Keratinocyte (primary cell): ENCODE measurements around the gene TMEM259. TPM values are rescaled to one million over a fixed set of nuclear protein-coding genes. Genes with fewer than 3 reads are reported as not detected.

Experiments used
- DNase-seq: peaks from one replicate; pipeline ENCODE4 v3.0.0-alpha.2; 2011; ENCODE audit warnings: low read depth, missing footprints, low spot score
- FAIRE-seq: peaks from 2 replicates; lab custom pipeline; 2011; peaks lifted over from hg19 to GRCh38; lab: Jason Lieb, UNC
- H2AFZ ChIP-seq: 2 replicates; pipeline ENCODE4 v1.6.0; 2012; ENCODE audit warnings: low read length, control low read depth, inconsistent platforms; ENCODE audit not compliant: control insufficient read depth
- H3K27ac ChIP-seq: 2 replicates; pipeline ENCODE4 v1.5.1; 2011; ENCODE audit warnings: low read length; ENCODE audit not compliant: control insufficient read depth, insufficient read depth
- H3K27me3 ChIP-seq: 3 replicates; pipeline ENCODE4 v1.6.0; 2011; ENCODE audit warnings: low read length; ENCODE audit not compliant: control insufficient read depth, insufficient read depth; ENCODE audit errors: extremely low read depth
- H3K36me3 ChIP-seq, 2 experiments: 2 replicates in 1 of 2; 3 replicates in 1 of 2; pipeline ENCODE4 v1.5.1; 2011; ENCODE audit warnings: low read length in 2 of 2, mild to moderate bottlenecking in 1 of 2; ENCODE audit not compliant: control insufficient read depth in 2 of 2, insufficient read depth in 2 of 2; ENCODE audit errors: extremely low read depth in 1 of 2
- H3K4me1 ChIP-seq: 3 replicates; pipeline ENCODE4 v1.5.1; 2011; ENCODE audit warnings: low read length; ENCODE audit not compliant: control insufficient read depth, insufficient read depth; ENCODE audit errors: extremely low read depth
- H3K4me2 ChIP-seq: 3 replicates; pipeline ENCODE4 v1.6.0; 2011; ENCODE audit warnings: low read depth, low read length; ENCODE audit not compliant: control insufficient read depth, insufficient read depth; ENCODE audit errors: extremely low read depth
- H3K4me3 ChIP-seq, 3 experiments: fragments of 200-600 bp in 1 of 3; sonication (generic) in 1 of 3; 2 replicates in 2 of 3; 3 replicates in 1 of 3; pipeline ENCODE4 v1.5.1; 2011 to 2016; ENCODE audit warnings: low read length in 3 of 3, mild to moderate bottlenecking in 3 of 3, control low read depth in 2 of 3, inconsistent platforms in 1 of 3, low read depth in 1 of 3, mixed read lengths in 1 of 3, mixed run types in 1 of 3, moderate library complexity in 1 of 3; ENCODE audit not compliant: control insufficient read depth in 2 of 3, insufficient read depth in 2 of 3; ENCODE audit errors: extremely low read depth in 1 of 3
- H3K79me2 ChIP-seq: 2 replicates; pipeline ENCODE4 v1.6.0; 2012; ENCODE audit warnings: low read length; ENCODE audit not compliant: control insufficient read depth, insufficient read depth
- H3K9ac ChIP-seq: 3 replicates; pipeline ENCODE4 v1.6.0; 2011; ENCODE audit warnings: low read length; ENCODE audit not compliant: control insufficient read depth, insufficient read depth; ENCODE audit errors: extremely low read depth
- H3K9me1 ChIP-seq: 3 replicates; pipeline ENCODE4 v1.6.0; 2011; ENCODE audit warnings: low read length; ENCODE audit not compliant: control insufficient read depth, insufficient read depth; ENCODE audit errors: extremely low read depth
- H3K9me3 ChIP-seq: 2 replicates; pipeline ENCODE4 v1.5.1; 2012; ENCODE audit warnings: low read depth, low read length; ENCODE audit not compliant: control insufficient read depth
- H4K20me1 ChIP-seq: 3 replicates; pipeline ENCODE4 v1.6.0; 2011; ENCODE audit warnings: low read length; ENCODE audit not compliant: control insufficient read depth, insufficient read depth; ENCODE audit errors: extremely low read depth
- CTCF ChIP-seq, 3 experiments: IDR thresholded peaks in 1 of 3; conservative IDR thresholded peaks in 1 of 3; optimal IDR thresholded peaks in 1 of 3; 2 replicates in 2 of 3; 3 replicates in 1 of 3; pipeline versions ENCODE3 to v1.5.1; 2011; ENCODE audit warnings: low read length in 3 of 3, mild to moderate bottlenecking in 3 of 3, moderate library complexity in 2 of 3, control low read depth in 1 of 3, inconsistent platforms in 1 of 3; ENCODE audit not compliant: insufficient read depth in 2 of 3; ENCODE audit errors: extremely low read depth in 1 of 3
- EZH2 ChIP-seq: IDR thresholded peaks from one replicate; pipeline ENCODE4 v1.6.1; 2012; ENCODE audit warnings: inconsistent platforms, mild to moderate bottlenecking, low read length, moderate library complexity
- dilution Hi-C: fragments of 300-500 bp; cut with MboI; formaldehyde crosslinking; loops from one replicate; pipeline ENCODE4 v1.7.0; 2020; ENCODE audit warnings: low sequenced_read_pairs; ENCODE audit not compliant: extremely low pct_ligation_motif_present
- polyA plus RNA-seq, 5 experiments: library from polyadenylated mRNA; depleted of rRNA in 3 of 5; stranded (reverse) in 3 of 5; stranded (forward) in 1 of 5; unstranded in 1 of 5; fragments of >200 nt; gene quantifications; 1 replicate in 1 of 5; 2 replicates in 3 of 5; 3 replicates in 1 of 5; pipeline versions ENCODE4 v1.2.1 to v1.2.3, GENCODE V29; 2011 to 2012; ENCODE audit warnings: missing spikeins in 2 of 5, low read depth in 1 of 5, low replicate concordance in 1 of 5

The TMEM259 gene
- polyA plus RNA-seq, 1 donor (not counting 4 experiments of a cell fraction or from before 2014, with no cell fraction given): 61.5 TPM

DNA sequence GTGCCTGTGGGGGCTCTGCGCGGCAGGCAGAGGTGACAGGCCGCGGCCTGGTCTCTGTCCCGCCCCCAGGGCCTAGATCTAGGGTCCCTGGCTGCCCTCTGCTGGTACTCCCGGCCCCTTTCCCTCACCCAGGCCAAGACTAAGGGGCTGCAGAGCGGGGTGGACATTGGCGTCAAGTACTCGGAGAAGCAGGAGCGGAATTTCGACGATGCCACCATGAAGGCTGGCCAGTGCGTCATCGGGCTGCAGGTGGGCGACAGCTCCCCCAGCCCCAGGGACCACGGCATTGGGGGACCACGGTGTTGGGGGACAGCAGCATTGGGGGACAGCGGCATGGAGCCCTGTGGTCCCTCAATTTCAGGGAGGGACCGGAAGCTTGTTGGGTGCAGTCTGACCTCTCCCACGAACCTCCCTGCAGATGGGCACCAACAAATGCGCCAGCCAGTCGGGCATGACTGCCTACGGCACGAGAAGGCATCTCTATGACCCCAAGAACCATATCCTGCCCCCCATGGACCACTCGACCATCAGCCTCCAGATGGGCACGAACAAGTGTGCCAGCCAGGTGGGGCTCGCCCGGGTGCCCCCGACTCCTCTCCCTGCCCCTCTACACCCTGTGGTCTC lies 15.2 kb upstream of the TMEM259 start:
- Histone ChIP-seq H3K4me3 (no peak overlapping the region), H3K4me1 (peaks cover 18% of the 10 kb centered on the region), H3K9me1 (no peaks in the 10 kb centered on the region), H3K36me3 (peaks cover 30 to 41% of the 10 kb centered on the region in 2 experiments), H4K20me1 (peaks cover 16% of the 10 kb centered on the region), H2AFZ (no peak overlapping the region), H3K27ac (no peak overlapping the region), H3K4me2 (no peak overlapping the region), H3K9ac (no peak overlapping the region), H3K27me3 (no peaks in the 10 kb centered on the region), H3K9me3 (no peaks in the 10 kb centered on the region), H3K79me2 (peaks cover 27% of the 10 kb centered on the region)
- TF ChIP-seq EZH2 (no peak), CTCF (optimal IDR thresholded peaks at IDR 0.05 in 1 of 3, IDR thresholded peaks at IDR 0.05 in 1 of 3, conservative IDR thresholded peaks at IDR 0.05 in 1 of 3; ENCODE audit: extremely low read depth in 1 of 3, insufficient read depth in 2 of 3, low read length in 3 of 3) (no peak)
- FAIRE-seq (no peak), DNase-seq (no peak)
- dilution Hi-C loops: no loop called here

- H3K4me1 ChIP-seq: peaks cover 11% of the 10 kb centered on the region
- H3K9me3 ChIP-seq: no peaks in the 10 kb centered on the region
- no peaks in the 10 kb centered on the region for H3K27me3 ChIP-seq
- DNase-seq (no peak), FAIRE-seq (no peak)
- dilution Hi-C loops: no loop called here
- no peak overlapping the region for H3K4me2 ChIP-seq
- H4K20me1 ChIP-seq: peaks cover 20% of the 10 kb centered on the region
- TF ChIP-seq CTCF (optimal IDR thresholded peaks at IDR 0.05 in 1 of 3, IDR thresholded peaks at IDR 0.05 in 1 of 3, conservative IDR thresholded peaks at IDR 0.05 in 1 of 3; ENCODE audit: extremely low read depth in 1 of 3, insufficient read depth in 2 of 3, low read length in 3 of 3): no peak
- no peak for TF ChIP-seq EZH2
- H3K27ac ChIP-seq: no peak overlapping the region
- no peak overlapping the region for H3K9ac ChIP-seq
- peaks cover 55% of the 10 kb centered on the region for H3K79me2 ChIP-seq
- no peak overlapping the region for H2AFZ ChIP-seq
- no peaks in the 10 kb centered on the region for H3K9me1 ChIP-seq
- no peak overlapping the region for H3K4me3 ChIP-seq
- peaks cover 29 to 34% of the 10 kb centered on the region in 2 experiments for H3K36me3 ChIP-seq
Measured at GRCh38 chr19:1032264-1032867, 11.4 kb upstream of the TMEM259 start.
